Panc1 (cell line): ENCODE data around the gene RBMS3. TPM values are rescaled to one million over a fixed set of nuclear protein-coding genes. Genes with fewer than 3 reads are reported as not detected.
A peak's percentile ranks its signal among the peaks of the same experiment; 100 is the strongest.

Experiments used
- ATAC-seq: fragments of 200-7000 bp; cut with Tn5 transposase; 2 replicates; pipeline ENCODE4 v1.9.1; 2020; ENCODE audit warnings: mild to moderate bottlenecking, moderate library complexity
- BruUV-seq: library from RNA; stranded (reverse); fragments of 400-500 nt; replicated peaks from 2 replicates; lab custom pipeline; 2021; lab: Mats Ljungman, UMichigan
- CTCF ChIA-PET: fragments of 300-600 bp; sonication (Branson Sonifier 250); formaldehyde crosslinking; loops from one replicate; lab custom pipeline; 2022; ENCODE audit warnings: antibody characterized with exemption; lab: Charles Lee
- POLR2A ChIA-PET: fragments of 300-600 bp; sonication (Branson Sonifier 250); formaldehyde crosslinking; loops from one replicate; lab custom pipeline; 2022; ENCODE audit warnings: antibody characterized with exemption; lab: Charles Lee
- DNase-seq: peaks from one replicate; pipeline ENCODE4 v3.0.0-alpha.2; 2010; ENCODE audit warnings: low read depth, low spot score
- H3K27ac ChIP-seq: 2 replicates; pipeline ENCODE4 v1.5.1; 2011; ENCODE audit warnings: mild to moderate bottlenecking, low read length, inconsistent platforms
- H3K27me3 ChIP-seq: fragments of 200-500 bp; sonication (Bioruptor generic); 2 replicates; pipeline ENCODE4 v1.6.0; 2014; ENCODE audit warnings: low read length, inconsistent platforms; ENCODE audit not compliant: control insufficient read depth, insufficient read depth
- H3K36me3 ChIP-seq: fragments of 200-500 bp; sonication (Bioruptor generic); 2 replicates; pipeline ENCODE4 v1.5.1; 2014; ENCODE audit warnings: inconsistent platforms, mild to moderate bottlenecking, low read length, moderate library complexity; ENCODE audit not compliant: control insufficient read depth, insufficient read depth
- H3K4me1 ChIP-seq: 2 replicates; pipeline ENCODE4 v1.5.1; 2011; ENCODE audit warnings: inconsistent platforms, mild to moderate bottlenecking, low read length, moderate library complexity; ENCODE audit not compliant: control insufficient read depth, insufficient read depth
- H3K4me3 ChIP-seq, 2 experiments: 2 replicates each; pipeline ENCODE4 v1.5.1; 2011 to 2012; ENCODE audit warnings: low read depth in 2 of 2, low read length in 2 of 2, mild to moderate bottlenecking in 2 of 2, inconsistent platforms in 1 of 2, moderate library complexity in 1 of 2
- H3K9me3 ChIP-seq: fragments of 200-500 bp; sonication (Bioruptor generic); 2 replicates; pipeline ENCODE4 v1.5.1; 2014; ENCODE audit warnings: low read depth, mild to moderate bottlenecking, inconsistent platforms, low read length, moderate library complexity; ENCODE audit not compliant: control insufficient read depth, insufficient read depth
- CTCF ChIP-seq: fragments of 450-650 bp; IDR thresholded peaks from 2 replicates; pipeline ENCODE4 v1.5.1; 2017; ENCODE audit warnings: mild to moderate bottlenecking
- POLR2AphosphoS5 ChIP-seq: IDR thresholded peaks from 2 replicates; pipeline ENCODE4 v1.6.1; 2012; ENCODE audit warnings: mild to moderate bottlenecking, low read depth, low read length, moderate library complexity
- SIN3A ChIP-seq: IDR thresholded peaks from 2 replicates; pipeline ENCODE4 v1.6.1; 2012; ENCODE audit warnings: low read depth, mild to moderate bottlenecking, low read length, moderate library complexity, borderline replicate concordance; ENCODE audit not compliant: insufficient read depth
- TCF7L2 ChIP-seq: IDR thresholded peaks from 2 replicates; pipeline ENCODE4 v1.6.1; 2011; ENCODE audit warnings: mild to moderate bottlenecking, low read depth, low read length, inconsistent platforms
- in situ Hi-C: cut with HindIII; loops from 2 replicates; pipeline ENCODE4 v1.10.0; 2016; ENCODE audit warnings: low sequenced_read_pairs, low pct_unique_long_range_greater_than_20kb
- intact Hi-C: fragments of 100-400 bp; cut with micrococcal nuclease; formaldehyde crosslinking; loops from one replicate; pipeline ENCODE4 v1.10.0; 2022; ENCODE audit not compliant: unreplicated experiment
- total RNA-seq: library from RNA; stranded (reverse); gene quantifications from one replicate; pipeline ENCODE4 v1.2.1, GENCODE V29; 2021; ENCODE audit not compliant: unreplicated experiment
- TF ChIP-seq, protein P1 (sequence below), 2 experiments: IDR thresholded peaks; 2 replicates each; pipeline ENCODE4 v1.6.1; 2011 to 2012; ENCODE audit warnings: low read depth in 2 of 2, control low read depth in 1 of 2, low read length in 1 of 2, mild to moderate bottlenecking in 1 of 2, moderate library complexity in 1 of 2; ENCODE audit not compliant: insufficient read depth in 1 of 2

RBMS3 gene
- total RNA-seq, 1 experiment from 2014 or later: 1.1 TPM

- no peak for TF ChIP-seq CTCF
- no TSS peak for BruUV-seq
- ATAC-seq (peak; percentile 75; the same call in 1 of the 2 replicates), DNase-seq (no peak)
- in situ Hi-C loops: no loop called here
- intact Hi-C loops: no loop called here
- Histone ChIP-seq H3K9me3 (no peaks in the 10 kb centered on the region), H3K27me3 (no peaks in the 10 kb centered on the region), H3K36me3 (no peaks in the 10 kb centered on the region), H3K4me1 (no peaks in the 10 kb centered on the region), H3K4me3 (peak overlapping the region; percentile 19 to 29), H3K27ac (no peak overlapping the region)
- POLR2A ChIA-PET: no interaction called here
- CTCF ChIA-PET: no interaction called here
Measured at GRCh38 chr3:29440413-29441305, 159.8 kb downstream of the RBMS3 start.

GRCh38 chr3:29441422-29441821 lies 160.6 kb downstream of the RBMS3 start:
- CTCF ChIA-PET: no interaction called here
- BruUV-seq: no TSS peak
- Histone ChIP-seq H3K4me3 (no peak overlapping the region), H3K36me3 (no peaks in the 10 kb centered on the region), H3K9me3 (no peaks in the 10 kb centered on the region), H3K4me1 (no peaks in the 10 kb centered on the region), H3K27me3 (no peaks in the 10 kb centered on the region), H3K27ac (no peak overlapping the region)
- in situ Hi-C loops (no loop called here), intact Hi-C loops (no loop called here)
- POLR2A ChIA-PET: no interaction called here
- no peak for DNase-seq
- no peak for ATAC-seq
- TF ChIP-seq TCF7L2: no peak
- TF ChIP-seq POLR2AphosphoS5: no peak
- no peak for TF ChIP-seq SIN3A
- no peak for TF ChIP-seq CTCF
- TF ChIP-seq, protein P1, sequence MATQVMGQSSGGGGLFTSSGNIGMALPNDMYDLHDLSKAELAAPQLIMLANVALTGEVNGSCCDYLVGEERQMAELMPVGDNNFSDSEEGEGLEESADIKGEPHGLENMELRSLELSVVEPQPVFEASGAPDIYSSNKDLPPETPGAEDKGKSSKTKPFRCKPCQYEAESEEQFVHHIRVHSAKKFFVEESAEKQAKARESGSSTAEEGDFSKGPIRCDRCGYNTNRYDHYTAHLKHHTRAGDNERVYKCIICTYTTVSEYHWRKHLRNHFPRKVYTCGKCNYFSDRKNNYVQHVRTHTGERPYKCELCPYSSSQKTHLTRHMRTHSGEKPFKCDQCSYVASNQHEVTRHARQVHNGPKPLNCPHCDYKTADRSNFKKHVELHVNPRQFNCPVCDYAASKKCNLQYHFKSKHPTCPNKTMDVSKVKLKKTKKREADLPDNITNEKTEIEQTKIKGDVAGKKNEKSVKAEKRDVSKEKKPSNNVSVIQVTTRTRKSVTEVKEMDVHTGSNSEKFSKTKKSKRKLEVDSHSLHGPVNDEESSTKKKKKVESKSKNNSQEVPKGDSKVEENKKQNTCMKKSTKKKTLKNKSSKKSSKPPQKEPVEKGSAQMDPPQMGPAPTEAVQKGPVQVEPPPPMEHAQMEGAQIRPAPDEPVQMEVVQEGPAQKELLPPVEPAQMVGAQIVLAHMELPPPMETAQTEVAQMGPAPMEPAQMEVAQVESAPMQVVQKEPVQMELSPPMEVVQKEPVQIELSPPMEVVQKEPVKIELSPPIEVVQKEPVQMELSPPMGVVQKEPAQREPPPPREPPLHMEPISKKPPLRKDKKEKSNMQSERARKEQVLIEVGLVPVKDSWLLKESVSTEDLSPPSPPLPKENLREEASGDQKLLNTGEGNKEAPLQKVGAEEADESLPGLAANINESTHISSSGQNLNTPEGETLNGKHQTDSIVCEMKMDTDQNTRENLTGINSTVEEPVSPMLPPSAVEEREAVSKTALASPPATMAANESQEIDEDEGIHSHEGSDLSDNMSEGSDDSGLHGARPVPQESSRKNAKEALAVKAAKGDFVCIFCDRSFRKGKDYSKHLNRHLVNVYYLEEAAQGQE (IDR thresholded peaks at IDR 0.05; ENCODE audit: insufficient read depth in 1 of 2, low read depth in 2 of 2, low read length in 1 of 2): no peak
